SH-SY5Y (cell line): ENCODE results near the gene HLA-DPA1.

Experiments used
- GATA2 ChIP-seq: IDR thresholded peaks from 2 replicates; pipeline ENCODE4 v1.6.1; 2011; ENCODE audit warnings: mild to moderate bottlenecking, low read depth, low read length
- GATA3 ChIP-seq: IDR thresholded peaks from 2 replicates; pipeline ENCODE4 v1.6.1; 2011; ENCODE audit warnings: low read depth, mild to moderate bottlenecking, low read length, moderate library complexity

The HLA-DPA1 gene

GRCh38 chr6:33073431-33073871 lies at the start of gene HLA-DPA1:
Gene HLA-DPA1, minus strand, starts transcription at chr6:33073649.
- TF ChIP-seq GATA2 (no peak), GATA3 (no peak)

DNA sequence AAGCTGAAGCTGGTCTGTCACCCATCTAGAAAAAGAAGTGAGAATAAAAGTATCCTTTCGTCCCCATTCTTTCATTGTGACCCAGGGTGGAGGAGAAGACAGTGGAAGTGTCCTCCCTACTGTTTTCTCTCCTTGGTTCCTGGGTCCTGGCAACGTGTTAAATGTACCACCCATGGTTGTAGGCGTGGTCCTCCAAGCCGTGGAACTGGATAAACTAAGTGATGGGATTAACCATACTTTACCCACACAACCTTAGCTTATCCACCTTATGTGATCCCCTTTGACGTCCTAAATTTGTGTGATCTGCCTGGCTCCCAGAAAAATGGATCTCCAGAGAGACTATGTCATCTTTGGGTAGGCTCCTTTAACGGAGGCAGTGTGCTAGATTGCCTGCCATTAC lies 49.7 kb upstream of the HLA-DPA1 start:
- TF ChIP-seq GATA3, result no peak
- TF ChIP-seq GATA2, result no peak

DNA sequence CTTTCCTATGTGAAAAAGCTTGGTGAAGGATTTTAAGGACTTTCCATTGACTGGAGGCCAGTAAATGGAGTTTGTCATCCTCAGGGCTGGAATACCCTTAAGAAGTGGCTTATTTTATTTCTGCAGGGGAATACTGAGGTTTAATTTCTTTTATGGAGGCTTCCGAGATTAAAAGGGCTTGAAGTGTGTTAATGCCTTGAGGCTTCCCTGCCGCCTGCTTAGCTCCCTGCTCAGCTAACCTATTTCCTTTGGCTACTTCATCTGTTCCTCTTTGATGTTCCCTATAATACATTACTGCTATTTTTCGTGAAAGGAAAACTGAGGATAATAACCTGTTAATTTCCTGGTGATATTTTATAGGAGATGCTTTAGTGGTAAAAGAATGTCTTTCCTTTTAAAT lies 46.6 kb upstream of the HLA-DPA1 start:
- no peak for TF ChIP-seq GATA3
- no peak for TF ChIP-seq GATA2

DNA sequence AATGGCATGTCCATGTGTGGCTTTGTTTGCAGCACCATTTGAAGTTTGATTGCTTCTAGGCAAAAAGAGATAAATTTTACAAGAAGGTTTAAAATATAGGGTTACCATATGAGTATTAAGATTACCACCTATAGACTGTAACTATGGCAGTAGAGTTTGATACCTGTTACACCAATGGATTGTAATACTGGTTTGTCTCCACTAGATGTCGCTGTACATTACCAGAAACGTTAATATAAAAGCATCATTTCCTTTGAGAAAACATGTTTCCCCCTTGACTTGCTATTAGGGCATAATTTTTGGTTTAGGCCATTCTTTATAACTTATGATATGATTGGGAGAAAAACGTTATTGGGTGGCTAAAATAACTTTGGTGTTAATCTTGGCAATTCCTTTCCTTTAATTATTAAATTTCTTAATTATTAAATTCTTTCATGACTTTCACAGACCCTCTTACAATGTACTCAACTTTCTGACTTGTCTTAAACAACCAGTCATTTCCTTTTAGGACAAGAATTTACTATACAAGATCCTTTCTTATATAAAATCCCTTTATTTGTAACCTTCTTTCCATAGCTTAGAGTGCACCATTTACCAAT lies 45.2 kb upstream of the HLA-DPA1 start:
- TF ChIP-seq GATA2 (no peak), GATA3 (no peak)

- TF ChIP-seq GATA2 (no peak), GATA3 (no peak)
These were observed 44.4 kb upstream of the HLA-DPA1 start for GRCh38 chr6:33117811-33118277.

DNA sequence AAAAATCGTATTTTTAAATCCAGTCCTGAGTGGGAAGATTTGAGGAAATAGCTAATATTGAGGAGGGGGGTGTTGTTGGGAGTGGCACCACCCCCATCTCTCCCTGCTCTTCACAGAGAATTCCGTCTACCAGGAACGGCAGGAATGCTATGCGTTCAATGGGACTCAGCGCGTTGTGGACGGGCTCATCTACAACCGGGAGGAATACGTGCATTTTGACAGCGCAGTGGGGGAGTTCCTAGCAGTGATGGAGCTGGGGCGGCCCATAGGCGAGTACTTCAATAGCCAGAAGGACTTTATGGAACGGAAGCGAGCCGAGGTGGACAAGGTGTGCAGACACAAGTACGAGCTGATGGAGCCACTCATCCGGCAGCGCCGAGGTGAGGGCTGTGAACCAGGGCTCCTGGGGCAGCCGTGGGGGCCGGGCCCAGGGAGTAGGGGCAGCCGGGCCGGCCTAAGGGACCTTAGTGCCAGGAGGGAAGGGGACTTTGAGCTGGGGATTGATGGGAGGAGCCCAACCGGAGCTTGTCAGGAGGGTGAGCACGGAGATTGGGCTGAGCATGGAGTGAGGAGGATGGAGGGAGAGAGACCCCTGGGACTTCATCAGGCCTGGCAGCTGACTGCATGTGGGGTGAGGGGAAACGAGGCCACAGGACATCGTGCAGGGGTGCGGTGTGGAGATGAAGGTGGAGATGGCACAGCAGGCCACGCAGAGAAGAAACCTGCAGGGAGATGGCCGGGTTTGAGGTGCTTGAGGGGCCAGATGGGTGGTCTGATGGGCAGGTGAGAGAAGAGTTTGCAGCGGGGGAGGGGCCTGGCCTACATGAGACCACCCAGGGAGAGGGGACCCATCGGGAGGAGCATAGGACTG lies 43.6 kb upstream of the HLA-DPA1 start:
- TF ChIP-seq GATA2, result no peak
- TF ChIP-seq GATA3, result no peak

DNA sequence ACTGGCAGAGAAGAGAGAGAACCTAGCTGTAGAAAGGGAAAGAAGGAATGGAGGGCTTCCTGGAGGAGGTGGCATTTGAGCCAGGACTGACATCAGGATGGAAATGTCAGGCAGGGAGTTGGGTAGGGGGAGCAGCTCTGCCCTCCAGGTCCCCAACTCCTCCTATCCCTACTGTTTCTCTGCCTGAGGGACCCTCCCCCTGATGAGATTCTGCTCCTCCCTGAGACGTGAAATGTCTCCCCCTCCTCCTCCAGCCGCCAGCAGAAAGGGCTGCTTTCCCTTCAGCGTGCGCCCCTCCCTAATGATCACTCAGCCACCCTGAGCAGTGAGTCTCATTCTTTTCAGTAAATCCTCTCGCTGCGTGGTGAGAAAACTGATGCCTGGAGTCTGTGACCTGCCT lies 43.0 kb upstream of the HLA-DPA1 start:
- TF ChIP-seq GATA2, result no peak
- no peak for TF ChIP-seq GATA3

DNA sequence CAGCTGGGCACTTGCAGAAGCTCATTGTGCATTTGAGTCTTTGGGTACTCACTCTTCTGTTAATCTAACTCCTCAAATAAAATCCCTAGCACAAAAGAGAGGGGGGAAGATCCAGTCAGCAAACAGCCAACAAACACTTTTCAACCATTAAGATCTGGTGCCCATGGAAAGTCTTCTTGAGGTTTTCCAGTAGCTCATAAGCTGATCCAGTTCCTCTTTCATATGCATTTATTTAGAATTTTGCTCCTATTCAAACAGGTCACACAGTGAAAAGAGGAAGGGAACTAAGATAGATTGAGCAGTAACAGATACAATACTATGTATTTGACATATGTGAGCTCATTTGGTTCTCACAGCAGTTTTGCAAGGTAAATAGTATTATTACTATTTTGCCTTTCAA lies 41.0 kb upstream of the HLA-DPA1 start:
- TF ChIP-seq GATA3, result no peak
- TF ChIP-seq GATA2, result no peak

- TF ChIP-seq GATA3, result no peak
- no peak for TF ChIP-seq GATA2
These were observed 40.3 kb upstream of the HLA-DPA1 start for GRCh38 chr6:33113755-33114154.

- TF ChIP-seq GATA2 (no peak), GATA3 (no peak)
These were observed 38.7 kb upstream of the HLA-DPA1 start for GRCh38 chr6:33112148-33112547.

GRCh38 chr6:33108307-33108706 lies 34.9 kb upstream of the HLA-DPA1 start:
- TF ChIP-seq GATA3 (no peak), GATA2 (no peak)

DNA sequence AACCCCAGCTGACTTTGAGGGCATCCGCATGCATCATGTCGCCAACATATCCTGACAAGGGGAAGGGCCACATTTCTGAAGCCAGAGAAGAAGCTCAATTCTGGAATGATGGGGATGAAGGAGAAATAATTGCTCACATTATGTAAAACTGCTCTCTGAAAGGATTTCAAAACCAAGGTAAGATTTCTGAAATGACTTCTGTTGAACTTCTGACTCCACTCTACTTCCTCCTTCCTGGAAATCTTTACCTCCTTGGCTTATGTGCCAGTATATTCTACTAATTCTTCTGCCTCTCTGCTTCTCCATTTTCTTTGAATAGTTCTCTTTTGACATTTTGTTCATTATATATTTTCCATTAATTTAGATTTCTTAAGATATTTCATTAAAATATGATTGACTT lies 34.2 kb upstream of the HLA-DPA1 start:
- no peak for TF ChIP-seq GATA3
- no peak for TF ChIP-seq GATA2

- TF ChIP-seq GATA3 (no peak), GATA2 (no peak)
These were observed 32.7 kb upstream of the HLA-DPA1 start for GRCh38 chr6:33105916-33106871.

GRCh38 chr6:33105386-33105785 lies 31.9 kb upstream of the HLA-DPA1 start:
- TF ChIP-seq GATA2 (no peak), GATA3 (no peak)

DNA sequence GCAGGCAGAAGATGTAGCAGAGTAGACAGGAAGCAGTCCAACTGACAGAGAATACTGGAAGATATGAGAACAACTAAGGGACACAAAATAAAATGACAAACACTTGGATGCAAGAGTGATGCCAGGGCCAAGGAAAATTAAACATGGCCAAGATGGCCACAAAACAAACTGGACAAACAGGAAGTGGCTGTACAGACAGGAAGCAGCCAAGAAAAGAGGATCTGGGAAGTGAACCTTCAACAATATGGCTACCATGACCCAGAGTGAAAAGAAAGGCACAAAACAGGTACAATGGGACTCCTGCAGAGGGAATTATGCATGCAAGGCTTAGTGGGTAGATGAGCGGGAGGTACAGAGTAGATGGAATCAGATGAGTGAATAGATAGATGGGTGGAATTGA lies 31.4 kb upstream of the HLA-DPA1 start:
- no peak for TF ChIP-seq GATA3
- TF ChIP-seq GATA2, result no peak
